ENCODE measurements around the gene LSP1. TPM values are rescaled to one million over a fixed set of nuclear protein-coding genes. Genes with fewer than 3 reads are reported as not detected.

LSP1 gene
- polyA plus RNA-seq, 1 donor from 2014 or later: not detected

- H3F3A ChIP-seq (ENCODE audit: insufficient read depth, low read length, poor library complexity, severe bottlenecking): no peaks in the 10 kb centered on the region
- no peak overlapping the region for H3K4me3 ChIP-seq (ENCODE audit: low read length)
- H3K36me3 ChIP-seq (ENCODE audit: insufficient read depth, low read length): no peaks in the 10 kb centered on the region
- no peak overlapping the region for H3K4me2 ChIP-seq (ENCODE audit: low read length)
- no peaks in the 10 kb centered on the region for H3K9me3 ChIP-seq (ENCODE audit: low read length)
- TF ChIP-seq MXI1 (conservative IDR thresholded peaks at IDR 0.05; ENCODE audit: poor library complexity, severe bottlenecking) (no peak), RAD21 (conservative IDR thresholded peaks at IDR 0.05) (no peak), TAF1 (IDR thresholded peaks at IDR 0.05; ENCODE audit: low read depth) (no peak)
- H2AFZ ChIP-seq (ENCODE audit: low read depth, low read length): no peak overlapping the region
- H3K27ac ChIP-seq (ENCODE audit: low read length): no peak overlapping the region
- no peak overlapping the region for H3K9ac ChIP-seq (ENCODE audit: low read length)
- no peaks in the 10 kb centered on the region for H4K20me1 ChIP-seq (ENCODE audit: insufficient read depth)
- no peaks in the 10 kb centered on the region for H3K9me2 ChIP-seq (ENCODE audit: insufficient read depth, low read length)
- H3K27me3 ChIP-seq (ENCODE audit: insufficient read depth, low read depth, low read length): no peaks in the 10 kb centered on the region
- H3K79me2 ChIP-seq (replicated peaks; ENCODE audit: insufficient read depth, low read length): no peaks in the 10 kb centered on the region
Observed at GRCh38 chr11:1805525-1805924, 47.4 kb upstream of the LSP1 start.

- Histone ChIP-seq H3K4me3 (ENCODE audit: low read length) (no peak overlapping the region), H3F3A (ENCODE audit: insufficient read depth, low read length, poor library complexity, severe bottlenecking) (no peaks in the 10 kb centered on the region), H3K9ac (ENCODE audit: low read length) (no peak overlapping the region), H2AFZ (ENCODE audit: low read depth, low read length) (no peak overlapping the region), H3K9me2 (ENCODE audit: insufficient read depth, low read length) (no peaks in the 10 kb centered on the region), H3K27ac (ENCODE audit: low read length) (no peak overlapping the region), H4K20me1 (ENCODE audit: insufficient read depth) (no peaks in the 10 kb centered on the region), H3K9me3 (ENCODE audit: low read length) (peaks cover 3% of the 10 kb centered on the region), H3K27me3 (ENCODE audit: insufficient read depth, low read depth, low read length) (no peaks in the 10 kb centered on the region), H3K36me3 (ENCODE audit: insufficient read depth, low read length) (no peaks in the 10 kb centered on the region), H3K79me2 (replicated peaks; ENCODE audit: insufficient read depth, low read length) (no peaks in the 10 kb centered on the region), H3K4me2 (ENCODE audit: low read length) (no peak overlapping the region)
- TF ChIP-seq EP300 (conservative IDR thresholded peaks at IDR 0.05; ENCODE audit: poor library complexity, severe bottlenecking): no peak
- no peak for TF ChIP-seq TAF1 (IDR thresholded peaks at IDR 0.05; ENCODE audit: low read depth)
- TF ChIP-seq MXI1 (conservative IDR thresholded peaks at IDR 0.05; ENCODE audit: poor library complexity, severe bottlenecking): no peak
- TF ChIP-seq, protein P1, sequence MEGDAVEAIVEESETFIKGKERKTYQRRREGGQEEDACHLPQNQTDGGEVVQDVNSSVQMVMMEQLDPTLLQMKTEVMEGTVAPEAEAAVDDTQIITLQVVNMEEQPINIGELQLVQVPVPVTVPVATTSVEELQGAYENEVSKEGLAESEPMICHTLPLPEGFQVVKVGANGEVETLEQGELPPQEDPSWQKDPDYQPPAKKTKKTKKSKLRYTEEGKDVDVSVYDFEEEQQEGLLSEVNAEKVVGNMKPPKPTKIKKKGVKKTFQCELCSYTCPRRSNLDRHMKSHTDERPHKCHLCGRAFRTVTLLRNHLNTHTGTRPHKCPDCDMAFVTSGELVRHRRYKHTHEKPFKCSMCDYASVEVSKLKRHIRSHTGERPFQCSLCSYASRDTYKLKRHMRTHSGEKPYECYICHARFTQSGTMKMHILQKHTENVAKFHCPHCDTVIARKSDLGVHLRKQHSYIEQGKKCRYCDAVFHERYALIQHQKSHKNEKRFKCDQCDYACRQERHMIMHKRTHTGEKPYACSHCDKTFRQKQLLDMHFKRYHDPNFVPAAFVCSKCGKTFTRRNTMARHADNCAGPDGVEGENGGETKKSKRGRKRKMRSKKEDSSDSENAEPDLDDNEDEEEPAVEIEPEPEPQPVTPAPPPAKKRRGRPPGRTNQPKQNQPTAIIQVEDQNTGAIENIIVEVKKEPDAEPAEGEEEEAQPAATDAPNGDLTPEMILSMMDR (IDR thresholded peaks at IDR 0.05; ENCODE audit: poor library complexity, severe bottlenecking): no peak
- TF ChIP-seq EZH2 (IDR thresholded peaks at IDR 0.05; ENCODE audit: borderline replicate concordance, insufficient read depth, low read length, poor library complexity, severe bottlenecking): no peak
Observed at GRCh38 chr11:1807264-1807995, 45.5 kb upstream of the LSP1 start.

GRCh38 chr11:1810761-1811160 is 42.1 kb upstream of the LSP1 start:
- Histone ChIP-seq H3K9ac (ENCODE audit: low read length) (no peak overlapping the region), H3K9me2 (ENCODE audit: insufficient read depth, low read length) (no peaks in the 10 kb centered on the region), H3K27ac (ENCODE audit: low read length) (no peak overlapping the region), H3K4me2 (ENCODE audit: low read length) (no peak overlapping the region), H3K36me3 (ENCODE audit: insufficient read depth, low read length) (no peaks in the 10 kb centered on the region), H3K79me2 (replicated peaks; ENCODE audit: insufficient read depth, low read length) (no peaks in the 10 kb centered on the region), H3K9me3 (ENCODE audit: low read length) (peaks cover 3% of the 10 kb centered on the region), H3F3A (ENCODE audit: insufficient read depth, low read length, poor library complexity, severe bottlenecking) (no peaks in the 10 kb centered on the region), H4K20me1 (ENCODE audit: insufficient read depth) (no peaks in the 10 kb centered on the region), H3K4me3 (ENCODE audit: low read length) (no peak overlapping the region), H2AFZ (ENCODE audit: low read depth, low read length) (no peak overlapping the region), H3K27me3 (ENCODE audit: insufficient read depth, low read depth, low read length) (no peaks in the 10 kb centered on the region)
- TF ChIP-seq EP300 (conservative IDR thresholded peaks at IDR 0.05; ENCODE audit: poor library complexity, severe bottlenecking) (no peak), RAD21 (conservative IDR thresholded peaks at IDR 0.05) (no peak), MXI1 (conservative IDR thresholded peaks at IDR 0.05; ENCODE audit: poor library complexity, severe bottlenecking) (no peak), TAF1 (IDR thresholded peaks at IDR 0.05; ENCODE audit: low read depth) (no peak), EZH2 (IDR thresholded peaks at IDR 0.05; ENCODE audit: borderline replicate concordance, insufficient read depth, low read length, poor library complexity, severe bottlenecking) (no peak), POLR2AphosphoS5 (IDR thresholded peaks at IDR 0.05) (no peak), SMC3 (conservative IDR thresholded peaks at IDR 0.05; ENCODE audit: poor library complexity) (no peak)
- TF ChIP-seq, protein P1 (IDR thresholded peaks at IDR 0.05; ENCODE audit: poor library complexity, severe bottlenecking): no peak

Data from neural cell (in vitro differentiated cells).